Embryonic facial prominence (tissue), 1 donor: Measurements from ENCODE around the gene ELFN2.

ENCODE experiments used
- DNase-seq: peaks from one replicate; pipeline ENCODE4 v3.0.0-alpha.2; 2016; ENCODE audit errors: extremely low spot score

ELFN2 gene

DNA sequence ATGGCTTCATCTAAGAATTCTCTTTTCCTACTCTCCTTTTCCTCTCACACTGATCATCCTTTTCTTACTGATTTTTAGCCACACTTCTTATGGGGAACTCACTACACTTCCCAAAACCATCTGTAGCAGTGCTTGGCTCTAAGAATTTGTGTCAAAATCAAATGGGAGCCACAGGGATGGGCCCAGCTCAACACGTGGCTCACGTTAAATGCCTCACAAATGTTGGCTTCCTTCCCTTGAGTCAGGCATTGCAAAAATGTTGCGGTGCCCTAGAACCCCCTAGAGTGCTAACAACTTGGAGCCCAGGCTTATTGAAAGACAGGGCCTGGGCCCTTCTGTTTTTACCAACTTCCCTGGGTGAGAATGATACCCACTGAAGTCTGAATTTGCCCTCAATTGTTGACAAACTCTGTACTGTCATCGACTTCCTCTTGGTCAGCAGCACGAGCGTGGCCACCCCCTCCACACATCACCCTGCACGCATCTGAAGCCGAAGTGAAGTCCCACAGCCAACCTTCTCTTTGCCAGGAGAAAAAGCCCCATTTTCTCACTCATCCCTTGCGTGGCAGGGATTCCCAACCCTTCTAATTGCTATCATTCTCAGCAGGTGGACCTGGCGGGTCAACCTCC, 69.7 kb downstream of the ELFN2 start:
- no peak for DNase-seq

DNA sequence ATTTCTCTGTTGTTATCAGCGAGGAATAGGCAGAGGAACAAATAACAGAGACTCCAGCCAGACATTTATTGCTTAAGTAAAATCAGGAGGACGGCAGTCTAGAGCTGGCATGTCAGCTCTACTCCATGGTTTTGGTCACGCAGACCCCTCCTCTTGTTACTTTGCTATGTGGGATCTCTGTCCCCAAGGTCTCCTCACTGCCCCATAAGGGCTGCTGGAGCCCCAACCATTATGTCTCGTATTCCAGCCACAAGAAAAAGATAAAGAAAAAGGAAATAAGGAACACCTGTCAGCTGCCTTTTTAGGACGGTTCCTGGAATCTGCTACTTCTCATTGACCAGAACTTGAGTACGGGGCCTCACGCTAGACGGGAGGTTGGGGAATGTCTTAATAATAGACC, 70.4 kb downstream of the ELFN2 start:
- DNase-seq: no peak

DNA sequence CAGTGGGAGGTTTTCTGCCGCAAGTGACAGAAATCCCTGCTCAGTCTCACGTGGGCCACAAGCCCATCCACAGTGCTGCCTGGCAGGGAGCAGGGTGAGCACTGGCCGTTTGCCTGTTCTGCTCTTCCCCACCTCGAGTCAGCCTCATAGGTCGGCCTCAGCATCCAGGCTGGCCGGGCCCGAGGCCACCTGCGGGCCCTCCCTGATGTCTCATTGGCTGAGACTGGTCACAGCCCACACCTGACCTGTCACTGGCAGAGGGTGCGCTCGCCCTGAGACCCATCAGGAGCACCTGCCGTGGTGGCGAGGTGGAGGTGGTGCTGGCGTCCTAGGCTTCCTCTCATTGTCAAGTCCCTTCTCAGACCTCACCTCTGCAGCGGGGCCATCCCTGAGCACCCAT, 72.1 kb downstream of the ELFN2 start:
- no peak for DNase-seq

DNA sequence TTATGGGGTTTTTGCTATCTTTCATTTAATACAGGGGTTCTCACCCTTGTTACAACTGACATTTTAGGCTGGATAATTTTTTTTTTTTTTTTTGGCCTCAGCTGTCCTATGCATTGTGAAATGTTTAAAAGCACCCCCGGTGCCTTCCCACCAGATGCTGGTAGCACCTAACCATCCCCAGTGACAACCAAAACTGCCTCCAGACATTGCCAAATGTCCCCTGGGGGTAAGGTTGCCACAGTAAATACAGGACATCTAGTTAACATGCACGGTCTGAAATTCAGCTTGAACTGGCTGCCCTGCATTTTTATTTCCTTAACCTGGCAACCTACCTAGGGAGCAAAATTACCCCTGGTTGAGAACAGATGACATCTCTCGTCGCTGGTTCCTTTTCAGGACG, 72.6 kb downstream of the ELFN2 start:
- no peak for DNase-seq

DNA sequence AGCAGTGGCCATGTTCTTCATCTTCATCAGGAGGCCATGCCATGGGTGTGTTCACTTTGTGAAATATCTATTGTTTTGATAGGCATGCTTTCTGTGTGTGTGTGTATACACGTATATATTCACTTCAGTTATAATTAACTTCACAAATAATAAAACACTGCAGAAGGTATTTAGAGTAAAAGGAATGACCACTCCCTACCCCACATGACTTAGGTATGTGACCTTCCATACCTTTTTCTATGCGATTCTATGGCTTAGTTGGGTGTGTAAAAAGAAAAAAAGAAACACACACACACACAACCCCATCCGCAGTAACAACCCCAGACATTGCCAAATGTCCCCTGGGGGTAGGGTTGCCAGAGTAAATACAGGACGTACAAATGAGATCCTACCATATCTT, 73.0 kb downstream of the ELFN2 start:
- DNase-seq: no peak

DNA sequence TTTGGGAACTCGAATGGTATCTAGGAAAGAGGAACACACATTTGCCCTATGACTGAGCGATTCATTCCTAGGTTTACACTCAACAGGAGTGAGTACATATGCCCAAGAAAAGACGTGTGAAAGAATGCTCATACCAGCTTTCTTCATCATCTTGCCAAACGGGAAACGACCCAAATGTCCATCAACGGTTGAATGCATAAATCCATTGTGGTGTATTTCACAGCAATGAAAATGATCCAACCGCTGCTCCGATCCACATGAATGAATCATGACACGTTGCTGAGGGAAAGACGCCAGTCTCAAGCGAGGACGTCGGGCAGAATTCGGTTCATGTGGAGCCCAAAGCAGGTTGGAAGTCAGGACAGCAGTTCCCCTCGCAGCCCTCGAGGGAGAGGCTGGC, 73.4 kb downstream of the ELFN2 start:
- DNase-seq: no peak

DNA sequence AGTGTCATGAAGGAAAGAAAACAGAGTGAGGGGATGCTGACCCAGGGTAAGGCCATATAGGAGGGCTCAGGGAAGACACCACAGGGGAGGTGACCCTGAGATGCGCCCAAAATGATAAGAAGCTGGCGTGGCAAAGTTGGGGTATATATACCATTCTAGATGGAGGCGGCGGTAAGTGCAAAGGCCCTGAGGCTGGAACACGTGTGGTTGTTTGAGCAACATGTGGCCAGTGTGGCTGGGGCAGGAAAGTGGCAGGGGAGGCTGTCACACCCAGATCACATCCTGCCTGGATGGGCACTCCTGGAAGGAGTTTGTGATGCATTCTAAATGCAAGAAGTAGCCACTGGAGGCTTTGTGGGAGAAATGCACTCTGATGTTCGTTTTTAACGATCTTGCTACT, 74.8 kb downstream of the ELFN2 start:
- no peak for DNase-seq

DNA sequence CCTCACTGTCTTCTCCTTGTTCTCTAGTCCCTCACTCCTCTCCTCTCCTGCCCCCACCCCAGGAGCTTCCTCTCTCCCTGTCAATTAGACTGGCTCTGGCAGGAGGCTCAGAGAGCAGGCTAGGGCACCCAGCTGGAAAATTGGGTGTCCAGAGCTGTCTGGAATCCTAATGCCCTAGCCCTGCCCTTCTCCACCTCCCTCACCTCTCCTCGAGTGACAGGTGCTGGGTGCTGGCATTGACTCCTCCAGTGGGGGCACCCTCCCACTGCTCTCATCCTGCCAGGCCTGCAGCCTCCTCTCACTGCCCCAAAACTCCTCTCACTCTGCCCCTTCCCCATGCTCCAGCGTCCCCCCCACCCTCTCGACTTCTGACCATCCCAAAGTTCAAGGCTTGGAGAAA, 76.0 kb downstream of the ELFN2 start:
- no peak for DNase-seq

DNA sequence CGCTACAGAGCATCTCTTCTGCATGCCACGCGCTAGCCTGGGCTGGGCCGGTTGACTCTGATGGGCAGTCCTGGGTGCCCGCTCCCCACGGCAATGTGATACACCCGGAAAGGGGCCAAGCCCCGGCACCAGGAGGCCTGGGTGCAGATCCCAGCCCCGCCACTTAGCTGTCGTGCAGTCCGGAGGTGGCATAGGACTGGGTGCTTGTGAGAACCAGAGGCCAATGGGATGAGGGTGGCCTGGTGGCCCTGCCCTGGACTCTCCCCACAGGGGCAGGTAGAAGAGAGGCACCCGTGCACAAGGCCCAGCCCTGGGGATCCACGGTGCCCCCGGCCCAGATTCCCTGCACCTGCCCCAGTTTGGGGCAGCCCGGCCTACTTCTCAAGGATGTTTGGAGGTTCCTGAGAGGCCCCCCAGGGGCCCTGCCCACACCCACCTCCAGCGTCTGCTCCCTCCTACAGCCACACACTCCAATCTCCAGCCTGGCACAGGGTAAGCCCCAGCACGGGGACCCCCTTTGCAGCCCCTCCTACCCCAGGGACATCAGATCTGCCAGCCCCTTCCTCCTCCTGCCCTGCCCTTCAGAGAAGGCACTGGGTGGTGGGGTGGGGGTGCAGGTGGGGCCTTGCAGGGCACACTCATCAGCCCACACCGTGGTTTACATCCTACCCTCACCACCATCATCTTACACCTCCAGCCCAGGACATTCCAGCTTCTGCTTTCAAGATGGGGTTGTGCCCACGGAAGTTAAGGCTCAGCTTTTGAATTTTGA, 78.0 kb downstream of the ELFN2 start:
- DNase-seq: no peak

DNA sequence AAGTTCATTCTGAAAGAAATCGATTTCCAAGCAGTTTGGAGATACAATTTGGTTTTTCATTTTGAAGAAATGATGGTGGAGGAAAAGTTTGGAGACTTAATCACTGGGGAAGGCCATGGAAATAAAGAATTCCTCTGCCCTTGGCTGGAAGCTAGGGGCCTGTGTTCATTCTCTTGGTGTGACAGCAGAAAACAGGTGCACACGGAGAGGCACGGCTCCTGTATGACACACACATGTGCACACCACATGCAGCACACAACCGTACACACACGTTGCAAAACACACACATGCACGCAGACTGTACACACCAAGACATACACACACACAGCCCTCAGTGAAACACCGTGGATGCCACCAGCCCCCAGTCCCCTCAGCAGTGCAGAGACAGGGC, 80.8 kb downstream of the ELFN2 start:
- DNase-seq: no peak

DNA sequence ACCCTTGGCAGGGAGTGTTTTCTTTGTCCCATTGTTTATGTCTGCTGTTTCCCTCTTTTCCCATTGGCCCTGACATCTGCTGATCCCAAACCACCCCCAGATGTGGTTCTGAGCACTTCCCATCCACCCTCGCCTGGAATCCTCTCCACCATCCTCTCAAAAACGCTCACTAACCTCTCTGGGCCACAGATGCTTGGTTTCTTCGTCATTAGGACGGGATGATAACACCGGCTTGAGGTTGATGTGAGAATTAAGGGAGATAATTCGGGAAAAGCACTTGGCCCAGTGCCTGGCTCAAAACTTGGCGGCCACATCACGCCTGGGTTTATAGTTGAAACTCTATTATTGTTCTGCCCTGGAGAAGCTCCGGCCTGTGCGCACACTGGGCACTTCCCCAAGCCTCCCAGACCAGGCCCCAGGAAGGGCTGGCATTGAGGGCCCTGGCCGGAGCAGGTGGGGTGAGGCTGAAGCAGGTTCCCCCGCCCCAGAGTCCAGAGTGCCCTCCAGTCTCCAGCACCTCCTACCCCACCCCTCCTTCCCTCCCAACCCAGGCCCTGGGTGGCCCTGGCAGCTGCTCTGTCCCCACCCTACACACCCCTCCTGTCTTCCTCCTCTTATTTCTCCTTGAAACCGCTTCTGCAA, 81.3 kb downstream of the ELFN2 start:
- DNase-seq: no peak

DNA sequence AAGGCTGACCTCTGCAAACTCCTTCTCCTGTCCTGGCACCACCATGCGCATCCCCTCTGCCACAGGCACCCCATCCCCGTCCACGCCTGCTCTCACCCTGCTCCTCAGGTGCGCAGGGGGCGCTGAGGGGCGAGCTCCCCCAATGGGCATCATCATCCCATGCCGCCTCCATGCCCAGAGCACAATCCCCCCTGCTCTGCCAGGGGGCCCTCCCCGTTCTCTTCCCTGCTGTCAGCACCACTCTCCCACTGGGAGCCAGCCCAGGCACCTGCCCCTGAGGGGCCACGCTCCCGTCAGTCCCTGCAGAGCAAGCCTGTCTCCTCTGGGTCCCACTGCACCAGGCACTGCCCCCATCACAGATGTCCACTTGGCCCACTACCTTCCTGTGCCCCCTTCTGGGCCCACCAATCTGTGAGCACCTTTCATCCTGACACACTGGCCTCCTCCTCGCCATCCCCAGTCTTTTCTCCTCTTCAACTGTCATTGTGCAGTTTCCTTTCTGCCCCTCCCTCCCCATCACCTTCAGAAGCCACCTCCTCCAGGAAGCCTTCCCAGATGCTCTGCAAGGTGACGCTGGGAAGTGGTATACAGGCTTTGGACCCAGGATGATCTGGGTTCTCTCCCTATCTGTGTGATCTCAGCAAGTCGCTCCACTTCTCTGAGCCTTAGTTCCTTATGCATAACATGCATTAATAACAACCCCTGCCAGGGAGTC, 82.4 kb downstream of the ELFN2 start:
- DNase-seq: no peak

DNA sequence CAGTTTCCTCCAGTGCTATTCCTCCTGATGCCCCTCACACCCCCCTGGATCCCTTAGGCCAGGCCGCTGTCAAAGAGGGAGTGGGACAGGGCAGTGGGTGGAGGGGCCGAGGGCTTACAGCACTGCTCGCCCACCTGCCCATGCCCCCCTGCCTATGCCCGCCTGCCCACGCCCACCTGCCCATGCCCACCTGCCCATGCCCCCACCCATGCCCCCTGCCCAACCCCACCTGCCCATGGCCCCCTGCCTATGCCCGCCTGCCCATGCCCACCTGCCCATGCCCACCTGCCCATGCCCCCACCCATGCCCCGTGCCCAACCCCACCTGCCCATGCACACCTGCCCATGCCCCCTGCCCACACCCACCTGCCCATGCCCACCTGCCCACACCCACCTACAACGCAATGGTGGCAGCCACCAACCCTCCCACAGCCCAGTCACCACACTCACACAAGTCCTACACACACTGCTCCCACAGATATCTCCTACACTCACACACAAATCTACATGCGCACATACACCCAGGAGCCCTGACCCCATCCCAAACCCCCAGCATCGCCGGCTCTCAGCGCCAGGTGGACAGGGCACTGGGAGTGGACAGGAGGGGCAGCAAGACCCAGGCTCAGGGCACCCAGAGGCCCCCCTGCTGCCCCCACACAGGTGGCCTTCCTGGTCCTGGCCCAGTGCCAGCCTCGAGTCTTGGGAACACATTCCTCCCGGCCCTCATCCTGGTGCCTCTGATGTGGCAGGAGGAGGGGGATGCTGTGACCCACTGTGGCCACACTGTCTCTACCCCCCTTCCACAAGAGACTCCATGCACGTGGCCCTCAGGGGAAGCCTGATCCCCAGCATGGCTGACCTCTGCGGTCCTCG, 83.2 kb downstream of the ELFN2 start:
- no peak for DNase-seq

DNA sequence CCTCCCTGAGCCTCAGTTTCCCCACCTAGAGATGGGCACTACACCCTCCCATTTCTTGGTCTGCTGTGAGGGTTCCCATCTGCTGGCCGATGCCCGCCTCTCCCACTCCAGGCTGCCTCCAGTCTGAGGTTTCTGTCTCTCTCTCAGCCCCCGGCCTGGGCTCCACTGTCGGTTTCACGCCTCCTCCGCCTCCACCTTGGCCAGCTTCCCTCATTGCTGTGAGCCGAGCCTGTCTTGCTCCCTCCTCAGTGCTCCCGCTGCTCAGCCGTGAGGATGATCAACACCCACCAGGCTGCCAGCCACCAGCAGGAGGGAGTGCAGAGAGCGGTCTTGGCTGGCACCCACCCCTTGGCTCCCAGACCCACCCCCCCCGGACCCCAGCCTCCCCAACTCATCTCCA, 83.9 kb downstream of the ELFN2 start:
- DNase-seq: no peak

DNA sequence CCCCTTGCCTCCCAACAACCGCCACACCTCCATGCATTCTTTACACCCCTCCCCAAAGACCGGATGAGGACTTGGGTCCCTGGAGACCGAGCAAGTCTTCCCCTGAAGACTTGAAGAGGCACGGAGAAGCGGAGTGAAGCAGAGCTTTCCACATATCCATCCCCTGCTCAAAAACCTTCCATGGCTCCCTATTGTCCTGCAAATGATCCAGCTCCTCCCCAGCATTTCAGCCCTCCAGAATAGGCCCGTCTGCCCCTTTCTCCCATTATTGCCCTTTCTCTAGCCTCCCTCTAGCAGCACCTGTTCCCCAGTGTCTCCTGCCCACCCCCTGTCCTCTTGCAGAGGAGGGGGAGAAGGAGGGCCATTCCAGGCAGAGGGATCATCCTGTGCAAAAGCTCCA, 85.2 kb downstream of the ELFN2 start:
- DNase-seq: no peak

DNA sequence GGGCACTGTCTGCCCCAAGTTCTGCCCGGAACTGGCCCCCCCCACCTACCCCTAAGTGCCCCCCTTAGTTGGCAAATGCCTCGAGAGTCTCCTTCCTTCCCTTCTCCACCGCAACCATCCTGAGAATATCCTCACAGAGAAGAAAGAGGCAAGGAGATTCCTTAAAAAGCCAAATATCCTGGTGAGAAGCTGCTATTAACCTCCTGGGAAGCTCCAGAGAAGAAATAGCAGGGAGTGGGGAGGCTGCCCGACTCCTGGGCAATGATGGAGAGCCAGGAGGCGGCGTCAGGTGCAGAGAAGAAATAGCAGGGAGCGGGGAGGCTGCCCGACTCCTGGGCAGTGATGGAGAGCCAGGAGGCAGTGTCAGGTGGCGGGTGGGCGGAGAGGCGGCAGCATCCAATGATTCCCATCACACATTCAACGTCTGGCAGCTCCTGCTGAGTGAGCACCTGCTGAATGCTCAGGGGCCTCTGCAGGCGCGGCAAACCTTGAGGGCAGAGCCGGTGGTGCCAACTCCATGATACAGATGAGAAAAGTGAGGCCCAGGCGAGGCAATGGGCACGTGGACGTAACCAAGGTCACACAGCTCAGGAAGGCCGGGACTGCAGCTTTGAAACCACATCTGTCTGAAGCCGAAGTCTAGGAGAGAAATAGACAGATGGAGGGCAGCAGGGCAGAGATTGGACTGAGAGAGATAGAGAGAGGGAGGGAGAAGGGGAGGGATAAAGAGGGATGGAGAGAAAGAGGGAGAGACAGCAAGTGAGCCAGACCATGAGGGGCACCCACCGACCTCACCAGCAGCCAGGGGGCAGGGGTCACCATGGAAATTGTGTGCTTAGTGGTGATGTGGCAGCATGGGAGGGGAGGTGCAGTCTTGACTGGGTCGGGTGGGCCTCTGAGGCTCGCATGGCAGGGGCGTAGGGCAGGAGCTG, 86.7 kb downstream of the ELFN2 start:
- no peak for DNase-seq

DNA sequence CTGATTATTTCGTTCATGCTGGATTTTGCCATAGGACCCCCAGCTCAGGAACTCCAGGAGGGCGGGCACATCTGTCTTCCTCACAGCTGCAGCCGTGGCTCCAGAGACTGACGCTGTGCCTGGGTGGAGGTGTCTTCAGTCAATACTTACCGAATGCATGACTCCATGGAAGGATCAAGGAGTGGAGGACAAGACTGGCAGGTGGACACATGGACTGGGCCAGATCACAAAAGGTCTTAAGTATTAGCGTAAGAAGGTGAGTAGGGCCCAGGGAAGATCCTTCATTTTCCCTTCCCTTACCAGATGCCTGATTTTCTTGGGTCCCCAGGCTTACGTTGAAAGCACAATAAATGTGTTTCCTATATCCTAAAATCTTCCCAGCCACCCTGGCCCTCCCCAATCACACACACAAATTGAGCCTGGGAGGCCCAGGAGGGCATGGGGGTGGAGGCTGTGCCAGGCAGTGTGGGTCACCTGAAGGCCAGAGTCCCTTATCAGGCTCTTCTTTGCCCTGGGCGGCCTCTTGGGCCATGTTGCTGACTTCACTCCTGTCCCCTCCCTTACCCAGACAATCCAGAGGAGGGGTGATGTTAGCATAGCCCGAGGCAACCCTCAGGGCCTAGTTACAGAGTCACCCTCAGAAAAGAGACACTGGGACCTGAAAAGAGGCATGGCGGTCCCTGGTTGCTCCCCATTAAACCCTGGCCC, 88.6 kb downstream of the ELFN2 start:
- DNase-seq: no peak

DNA sequence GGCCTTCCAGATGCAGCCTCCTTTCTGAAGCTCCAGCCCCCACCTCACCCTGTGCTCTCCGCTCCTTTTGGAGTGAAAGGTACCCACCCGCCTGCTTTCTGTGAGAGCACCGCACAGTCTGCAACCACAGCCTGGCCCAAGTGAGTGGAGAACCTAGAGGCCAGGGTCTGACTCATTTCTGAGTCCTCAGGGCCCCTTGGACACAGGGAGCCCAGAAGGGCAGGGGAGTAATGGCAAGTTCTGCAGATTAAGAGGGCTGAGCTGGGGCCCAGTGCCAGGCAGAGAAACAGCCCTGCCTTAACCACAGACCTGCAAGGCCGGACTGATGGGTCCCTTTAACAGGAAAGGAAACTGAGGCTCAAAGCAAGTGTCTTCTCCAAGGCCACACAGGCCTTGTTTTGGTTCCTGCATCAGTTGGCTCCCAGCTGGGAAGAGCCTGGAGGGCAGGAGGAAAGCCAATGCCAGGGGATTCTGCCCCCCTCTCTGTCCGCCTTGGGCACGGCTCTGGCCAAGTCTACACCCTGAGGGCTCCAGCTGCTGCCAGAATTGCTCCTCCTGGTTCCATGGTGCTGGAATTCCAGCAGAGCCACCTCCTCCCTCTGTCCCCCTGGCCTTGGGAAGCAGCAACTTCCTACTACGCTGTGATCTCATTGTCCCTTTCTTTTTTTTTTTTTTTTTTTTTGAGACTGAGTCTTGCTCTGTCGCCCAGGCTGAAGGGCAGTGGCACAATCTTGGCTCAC, 89.9 kb downstream of the ELFN2 start:
- no peak for DNase-seq

DNA sequence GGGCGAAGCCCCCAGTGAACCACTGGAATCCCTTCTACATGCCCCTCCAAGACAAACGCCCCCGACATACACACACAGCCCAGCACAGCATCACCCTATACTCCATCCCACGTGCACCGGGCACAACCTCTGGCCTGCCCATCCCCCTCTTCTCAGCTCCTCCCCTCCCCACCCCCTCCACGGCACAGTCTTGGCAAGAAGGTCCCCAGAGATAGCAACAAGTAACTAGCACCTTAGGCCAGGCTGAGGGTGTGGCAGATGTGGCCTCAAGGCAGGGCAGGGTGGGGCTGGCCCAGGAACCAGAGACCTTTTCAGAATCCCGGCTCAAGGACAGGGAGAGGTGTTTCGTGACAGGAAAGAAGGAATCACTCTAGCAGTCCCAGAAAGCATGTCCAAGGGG, 90.7 kb downstream of the ELFN2 start:
- no peak for DNase-seq
